Erythroblast (primary cell): ENCODE results near the gene PCP4.

Experiments used
- DNase-seq, 2 experiments: peaks; one replicate each; lab custom pipeline; 2025; lab: John Stamatoyannopoulos, UW
- GATA1 ChIP-seq: IDR thresholded peaks from 2 replicates; pipeline ENCODE4 v1.6.1; 2011; ENCODE audit warnings: low read depth, mild to moderate bottlenecking, control low read depth, low read length, moderate library complexity
- POLR2A ChIP-seq: IDR thresholded peaks from 2 replicates; pipeline ENCODE4 v1.6.1; 2011; ENCODE audit warnings: mild to moderate bottlenecking, low read length

PCP4 gene

GRCh38 chr21:39851002-39851618, 16.1 kb upstream of the PCP4 start:
- DNase-seq = no peak
- TF ChIP-seq GATA1 = no peak
- no peak for TF ChIP-seq POLR2A

GRCh38 chr21:39852021-39852721, 15.1 kb upstream of the PCP4 start:
- no peak for DNase-seq
- no peak for TF ChIP-seq GATA1
- TF ChIP-seq POLR2A = no peak

GRCh38 chr21:39852726-39853500, 14.3 kb upstream of the PCP4 start:
- TF ChIP-seq GATA1 (no peak), POLR2A (no peak)

GRCh38 chr21:39854572-39854971, 12.7 kb upstream of the PCP4 start:
- TF ChIP-seq GATA1 (no peak), POLR2A (no peak)
- DNase-seq = no peak

More at GRCh38 chr21:39852726-39853500, 14.3 kb upstream of the PCP4 start:
- DNase-seq = no peak

GRCh38 chr21:39855595-39855994, 11.6 kb upstream of the PCP4 start:
- TF ChIP-seq GATA1 = no peak
- TF ChIP-seq POLR2A = no peak
- no peak for DNase-seq

GRCh38 chr21:39860600-39860999, 6.6 kb upstream of the PCP4 start:
- DNase-seq = no peak
- no peak for TF ChIP-seq POLR2A
- TF ChIP-seq GATA1 = no peak

GRCh38 chr21:39863111-39863510, 4.1 kb upstream of the PCP4 start:
- no peak for DNase-seq
- TF ChIP-seq GATA1 = no peak
- TF ChIP-seq POLR2A = no peak

- DNase-seq = no peak
- TF ChIP-seq GATA1 (no peak), POLR2A (no peak)
These were observed 1.1 kb upstream of the PCP4 start for GRCh38 chr21:39866093-39866492.

- DNase-seq = no peak
- no peak for TF ChIP-seq POLR2A
These were observed 2.0 kb downstream of the PCP4 start for GRCh38 chr21:39869141-39869818.

GRCh38 chr21:39873687-39874086, 6.4 kb downstream of the PCP4 start:
- TF ChIP-seq GATA1 (no peak), POLR2A (no peak)
- no peak for DNase-seq

GRCh38 chr21:39874206-39874605, 7.0 kb downstream of the PCP4 start:
- DNase-seq = no peak

GRCh38 chr21:39874759-39875158, 7.5 kb downstream of the PCP4 start:
- DNase-seq = no peak
- no peak for TF ChIP-seq POLR2A
- TF ChIP-seq GATA1 = no peak

More at GRCh38 chr21:39874206-39874605, 7.0 kb downstream of the PCP4 start:
- TF ChIP-seq POLR2A = no peak
- TF ChIP-seq GATA1 = no peak

GRCh38 chr21:39881661-39882060, 14.4 kb downstream of the PCP4 start:
- TF ChIP-seq POLR2A (no peak), GATA1 (no peak)
- no peak for DNase-seq
